ENCODE data around the gene OPN4. TPM values are rescaled to one million over a fixed set of nuclear protein-coding genes. Genes with fewer than 3 reads are reported as not detected.

OPN4 gene
- total and polyA plus RNA-seq, 2 of the 13 experiments (the other 11 are each of a cell fraction or from before 2014, with no cell fraction given), result not detected

GRCh38 chr10:86657011-86657395 is 2.7 kb downstream of the OPN4 start:
- H3K4me2 ChIP-seq (ENCODE audit: low read depth, low read length), result no peak overlapping the region
- H3K4me3 ChIP-seq (replicated peaks in 1 of 3; ENCODE audit: insufficient read depth in 1 of 3, low read depth in 2 of 3, low read length in 3 of 3), result no peak overlapping the region
- no peaks in the 10 kb centered on the region for H3K79me2 ChIP-seq (ENCODE audit: insufficient read depth, low read length)
- H3K9ac ChIP-seq (ENCODE audit: insufficient read depth, low read depth, low read length), result no peak overlapping the region
- H3K27me3 ChIP-seq (ENCODE audit: control insufficient read depth in 1 of 2, insufficient read depth in 2 of 2, low read length in 2 of 2), result peaks cover 13 to 52% of the 10 kb centered on the region in 2 experiments
- TF ChIP-seq, protein P1, sequence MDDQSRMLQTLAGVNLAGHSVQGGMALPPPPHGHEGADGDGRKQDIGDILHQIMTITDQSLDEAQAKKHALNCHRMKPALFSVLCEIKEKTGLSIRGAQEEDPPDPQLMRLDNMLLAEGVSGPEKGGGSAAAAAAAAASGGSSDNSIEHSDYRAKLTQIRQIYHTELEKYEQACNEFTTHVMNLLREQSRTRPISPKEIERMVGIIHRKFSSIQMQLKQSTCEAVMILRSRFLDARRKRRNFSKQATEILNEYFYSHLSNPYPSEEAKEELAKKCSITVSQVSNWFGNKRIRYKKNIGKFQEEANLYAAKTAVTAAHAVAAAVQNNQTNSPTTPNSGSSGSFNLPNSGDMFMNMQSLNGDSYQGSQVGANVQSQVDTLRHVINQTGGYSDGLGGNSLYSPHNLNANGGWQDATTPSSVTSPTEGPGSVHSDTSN (CRISPR knock-in tag; IDR thresholded peaks at IDR 0.05; ENCODE audit: borderline replicate concordance), result no peak
- TF ChIP-seq KMT2A (CRISPR knock-in tag; IDR thresholded peaks at IDR 0.05), result no peak
- no peak for TF ChIP-seq ZNF264 (CRISPR knock-in tag; IDR thresholded peaks at IDR 0.05)
- no peak for TF ChIP-seq RXRA (CRISPR knock-in tag; IDR thresholded peaks at IDR 0.05)
- TF ChIP-seq, protein P2, sequence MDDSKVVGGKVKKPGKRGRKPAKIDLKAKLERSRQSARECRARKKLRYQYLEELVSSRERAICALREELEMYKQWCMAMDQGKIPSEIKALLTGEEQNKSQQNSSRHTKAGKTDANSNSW (CRISPR knock-in tag; IDR thresholded peaks at IDR 0.05; ENCODE audit: borderline replicate concordance), result no peak
- TF ChIP-seq ZNF12 (CRISPR knock-in tag; IDR thresholded peaks at IDR 0.05), result no peak
- no peak for TF ChIP-seq NCOA5 (CRISPR knock-in tag; IDR thresholded peaks at IDR 0.05)
- no peaks in the 10 kb centered on the region for H4K20me1 ChIP-seq (ENCODE audit: insufficient read depth, low read length)
- no peak for DNase-seq (ENCODE audit: low spot score)
- no peak overlapping the region for H2AFZ ChIP-seq (ENCODE audit: low read length)
- no TSS peak for BruUV-seq (replicated peaks)
- H3K9me3 ChIP-seq (ENCODE audit: low read length), result no peaks in the 10 kb centered on the region
- no peak overlapping the region for H3K27ac ChIP-seq (ENCODE audit: extremely low read length, insufficient read depth, low read length)
- in situ Hi-C loops (cut with HindIII; ENCODE audit: extremely low pct_ligation_motif_present, low pct_unique_long_range_greater_than_20kb), result no loop called here
- no peak for FAIRE-seq
- H3K4me1 ChIP-seq (ENCODE audit: insufficient read depth, low read length), result no peaks in the 10 kb centered on the region
- no peak for ATAC-seq
- ChIA-PET POLR2A (no interaction called here), CTCF (ENCODE audit: low intra/inter-chr PET ratio, low total read pairs) (no interaction called here)
- H3K36me3 ChIP-seq (replicated peaks in 1 of 2; ENCODE audit: control insufficient read depth in 1 of 2, insufficient read depth in 2 of 2, low read length in 2 of 2), result no peaks in the 10 kb centered on the region
- intact Hi-C loops (cut with micrococcal nuclease; ENCODE audit: unreplicated experiment), result no loop called here
- WGBS (ENCODE audit: low lambda C conversion rate), result 52% methylated on average over 8 of the region's 8 CpGs

GRCh38 chr10:86657396-86658011 is 3.2 kb downstream of the OPN4 start:
- no peaks in the 10 kb centered on the region for H3K4me1 ChIP-seq (ENCODE audit: insufficient read depth, low read length)
- no peaks in the 10 kb centered on the region for H3K9me3 ChIP-seq (ENCODE audit: low read length)
- no peaks in the 10 kb centered on the region for H3K79me2 ChIP-seq (ENCODE audit: insufficient read depth, low read length)
- no peak overlapping the region for H3K4me2 ChIP-seq (ENCODE audit: low read depth, low read length)
- no peak overlapping the region for H3K9ac ChIP-seq (ENCODE audit: insufficient read depth, low read depth, low read length)
- peaks cover 16 to 54% of the 10 kb centered on the region in 2 experiments for H3K27me3 ChIP-seq (ENCODE audit: control insufficient read depth in 1 of 2, insufficient read depth in 2 of 2, low read length in 2 of 2)
- in situ Hi-C loops (cut with HindIII; ENCODE audit: extremely low pct_ligation_motif_present, low pct_unique_long_range_greater_than_20kb), result no loop called here
- H3K36me3 ChIP-seq (replicated peaks in 1 of 2; ENCODE audit: control insufficient read depth in 1 of 2, insufficient read depth in 2 of 2, low read length in 2 of 2), result no peaks in the 10 kb centered on the region
- DNase-seq (ENCODE audit: low spot score) (no peak), ATAC-seq (no peak), FAIRE-seq (no peak)
- H2AFZ ChIP-seq (ENCODE audit: low read length), result no peak overlapping the region
- POLR2A ChIA-PET, result no interaction called here
- no peak overlapping the region for H3K4me3 ChIP-seq (replicated peaks in 1 of 3; ENCODE audit: insufficient read depth in 1 of 3, low read depth in 2 of 3, low read length in 3 of 3)
- H3K27ac ChIP-seq (ENCODE audit: extremely low read length, insufficient read depth, low read length), result no peak overlapping the region
- H4K20me1 ChIP-seq (ENCODE audit: insufficient read depth, low read length), result no peaks in the 10 kb centered on the region
- intact Hi-C loops (cut with micrococcal nuclease; ENCODE audit: unreplicated experiment), result no loop called here
- BruUV-seq (replicated peaks), result no TSS peak
- 19% methylated on average over 12 of the region's 19 CpGs for WGBS (ENCODE audit: low lambda C conversion rate)
- CTCF ChIA-PET (ENCODE audit: low intra/inter-chr PET ratio, low total read pairs), result no interaction called here
- TF ChIP-seq FOXO4 (CRISPR knock-in tag; conservative IDR thresholded peaks at IDR 0.05), result 0 out of 2 replicates have a peak, but pooled peaks have one; percentile 37
- no peak for TF ChIP-seq ZNF83 (CRISPR knock-in tag; IDR thresholded peaks at IDR 0.05; ENCODE audit: borderline replicate concordance)
